Stimulated activated CD4-positive, alpha-beta T cell treated with anti-CD3 and anti-CD28 coated beads, Interleukin-2, amount 100 ng/mL, for 24 hours (primary cell): ENCODE data around the gene GOLGA2.
A peak's percentile ranks its signal among the peaks of the same experiment; 100 is the strongest.

Experiments used
- DNase-seq, 2 donors: peaks; one replicate each; pipeline ENCODE4 v3.0.0-alpha.2; 2020

GOLGA2 gene

GRCh38 chr9:128257086-128257825 lies 18.6 kb downstream of the GOLGA2 start:
- DNase-seq, result no peak

DNA sequence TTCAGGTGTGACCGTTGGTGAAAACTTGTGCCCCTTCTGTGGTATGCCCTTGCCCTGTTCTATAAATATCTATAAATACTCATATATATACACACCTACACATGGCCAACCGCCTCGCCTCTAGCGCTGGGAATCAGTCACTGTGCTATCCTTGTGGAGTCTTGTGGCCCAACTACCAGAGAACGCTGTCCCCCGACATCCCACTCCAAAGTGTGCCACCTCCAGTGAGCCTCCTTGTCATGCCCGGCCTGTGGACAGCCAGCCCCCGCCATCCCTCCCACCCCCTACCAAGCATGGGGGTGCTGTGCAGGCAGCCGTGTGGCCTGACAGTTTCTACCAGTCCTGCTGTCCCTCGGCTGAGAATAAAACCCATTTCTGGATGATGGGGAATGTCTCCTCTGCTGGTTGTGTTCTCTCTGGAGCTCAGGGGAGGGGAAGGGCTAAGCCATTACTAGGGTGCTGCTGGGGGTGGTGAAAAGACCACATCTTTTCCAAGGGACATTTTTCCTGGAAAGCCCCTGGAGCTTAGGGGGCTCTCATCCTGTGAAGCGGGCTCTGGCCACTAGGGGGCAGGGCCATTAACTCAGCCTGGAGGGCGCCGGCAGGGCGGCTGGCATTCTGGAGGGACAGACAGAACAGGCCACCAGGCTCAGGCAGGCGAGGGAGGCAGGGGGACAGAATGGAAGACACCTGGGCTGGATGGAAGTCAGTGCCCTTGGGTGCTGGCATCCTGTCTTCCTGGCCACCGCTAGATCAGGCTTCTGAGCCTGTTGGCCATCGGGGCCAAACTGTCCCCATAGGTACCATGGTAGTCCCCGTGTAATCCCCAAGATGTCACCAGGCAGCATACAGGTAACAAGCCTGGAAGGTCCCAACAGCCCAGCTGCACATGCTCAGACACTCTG lies 20.7 kb downstream of the GOLGA2 start:
- DNase-seq, result peak; percentile 67 to 70

GRCh38 chr9:128254362-128254761 lies 21.4 kb downstream of the GOLGA2 start:
- DNase-seq, result no peak

DNA sequence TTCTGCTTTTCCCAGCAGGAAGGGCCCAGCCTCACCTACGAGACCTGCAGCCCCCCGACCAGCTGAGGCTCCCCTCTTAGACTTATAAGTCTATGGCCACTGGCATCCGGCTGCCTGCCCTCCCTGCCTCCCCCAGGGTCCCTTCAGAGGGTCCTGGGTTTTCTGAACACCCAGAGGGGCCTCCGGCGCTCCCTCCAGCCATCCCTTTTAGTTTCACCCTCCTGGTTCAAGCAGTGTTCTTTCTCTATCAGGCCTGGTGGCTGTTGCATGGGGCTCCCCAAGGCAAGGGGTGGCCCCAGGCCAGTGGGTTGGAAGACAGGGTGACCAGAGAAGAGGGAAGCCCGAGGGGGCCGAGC lies 21.8 kb downstream of the GOLGA2 start:
- DNase-seq, result no peak

DNA sequence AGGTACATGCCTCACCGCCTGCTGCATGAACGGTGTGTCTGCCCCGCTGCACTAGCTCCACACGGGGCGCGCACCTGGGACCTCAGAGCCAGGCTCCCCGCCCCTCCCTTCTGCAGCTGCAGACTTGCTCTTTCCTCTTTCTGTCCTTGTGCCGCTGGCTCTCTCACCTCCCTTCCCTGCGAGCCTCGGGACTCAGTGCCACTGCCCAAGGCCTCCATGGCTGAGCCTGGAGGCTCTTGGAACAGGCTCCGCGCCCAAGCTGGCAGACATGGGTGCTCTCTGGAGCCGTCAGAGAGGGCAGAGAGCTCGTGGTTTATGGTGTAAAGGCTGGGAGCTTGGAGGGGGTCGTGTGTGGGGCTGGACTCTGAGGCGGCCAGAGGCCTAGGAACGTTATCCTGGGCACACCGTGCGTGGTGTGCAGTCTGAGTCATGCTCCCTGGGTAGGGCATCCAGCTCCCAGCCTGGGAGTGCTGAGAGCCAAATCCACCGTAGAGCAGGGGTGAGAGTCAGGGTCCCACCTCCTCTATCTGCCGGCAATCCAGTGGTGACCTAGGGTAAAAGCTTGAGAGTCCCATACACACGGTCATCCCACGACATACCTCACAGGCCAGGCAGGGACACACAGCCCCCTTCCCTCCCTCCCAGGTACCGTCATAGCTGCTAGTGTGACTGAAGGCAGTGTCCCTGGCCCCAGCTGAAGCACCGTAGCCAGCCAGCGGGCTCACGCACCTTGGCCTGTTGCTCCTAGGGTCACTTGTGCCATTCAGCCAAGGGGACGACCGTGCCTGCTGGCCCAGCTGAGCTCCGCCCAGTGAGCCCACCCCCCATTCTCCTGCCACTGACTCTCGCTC lies 22.4 kb downstream of the GOLGA2 start:
- no peak for DNase-seq

- no peak for DNase-seq
These were observed 23.3 kb downstream of the GOLGA2 start for GRCh38 chr9:128252317-128253139.

DNA sequence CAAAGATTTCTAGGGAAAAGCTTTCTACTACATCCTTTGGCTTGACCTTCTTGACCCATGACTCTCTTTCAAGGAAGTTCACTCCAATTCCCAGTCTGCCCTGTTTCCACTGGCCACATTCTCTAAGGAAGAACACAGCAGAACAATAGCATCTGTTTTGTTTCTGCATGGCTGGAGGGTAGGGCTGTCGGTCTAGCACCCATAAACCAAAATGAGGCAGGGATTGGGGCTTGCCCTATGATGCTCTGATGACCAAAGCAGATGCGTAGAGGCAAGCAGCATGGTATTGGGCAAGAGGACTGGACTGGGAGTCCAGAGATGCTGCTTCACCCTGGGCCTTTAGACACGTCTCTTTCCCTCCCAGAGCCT lies 24.1 kb downstream of the GOLGA2 start:
- DNase-seq, result no peak

DNA sequence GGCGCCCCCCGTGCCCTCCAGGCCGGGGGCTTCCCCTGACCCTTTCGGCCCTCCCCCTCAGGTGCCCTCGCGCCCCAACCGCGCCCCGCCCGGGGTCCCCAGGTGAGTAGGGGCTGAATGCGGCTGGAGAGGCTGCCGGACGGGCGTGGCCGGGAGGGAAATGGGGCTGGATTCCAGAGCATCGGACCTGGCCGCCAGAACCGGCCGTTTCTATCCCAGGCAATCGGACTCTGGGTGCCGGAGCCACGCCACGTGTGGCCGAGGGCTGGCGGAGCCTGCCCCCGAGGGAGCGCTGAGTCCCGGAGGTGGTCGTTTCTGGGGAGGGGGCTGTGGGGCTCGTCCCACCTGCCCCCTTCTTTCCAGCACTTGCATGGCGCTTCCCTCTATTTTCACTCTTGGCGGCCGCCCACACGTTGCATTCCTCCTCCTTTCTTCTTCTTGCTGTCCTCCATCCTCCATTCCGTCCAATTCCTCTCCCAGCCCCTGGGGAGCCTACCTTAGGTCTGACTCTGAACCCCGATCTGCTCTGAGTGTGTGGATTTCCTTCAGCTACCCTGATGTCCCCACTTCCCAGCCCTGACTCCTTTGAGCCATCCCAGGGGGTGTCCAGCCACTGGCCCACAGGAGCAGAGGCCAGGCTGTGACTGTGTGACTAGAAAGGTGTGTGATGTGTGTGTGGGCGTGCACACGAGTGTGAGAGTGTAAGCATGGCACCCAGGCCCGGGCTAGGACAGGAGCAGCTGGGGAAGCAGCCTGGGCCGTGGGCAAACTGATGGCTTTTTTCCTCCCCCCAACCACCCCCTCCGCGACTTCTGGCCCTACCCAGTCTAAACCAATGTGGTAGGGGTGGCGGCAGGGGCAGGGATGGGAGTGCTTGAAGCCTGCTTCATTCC lies 24.7 kb downstream of the GOLGA2 start:
- DNase-seq, result peak in 1 of 2 donors; percentile 10

- peak; percentile 98 to 100 for DNase-seq
These were observed 25.6 kb downstream of the GOLGA2 start for GRCh38 chr9:128249908-128250838.

DNA sequence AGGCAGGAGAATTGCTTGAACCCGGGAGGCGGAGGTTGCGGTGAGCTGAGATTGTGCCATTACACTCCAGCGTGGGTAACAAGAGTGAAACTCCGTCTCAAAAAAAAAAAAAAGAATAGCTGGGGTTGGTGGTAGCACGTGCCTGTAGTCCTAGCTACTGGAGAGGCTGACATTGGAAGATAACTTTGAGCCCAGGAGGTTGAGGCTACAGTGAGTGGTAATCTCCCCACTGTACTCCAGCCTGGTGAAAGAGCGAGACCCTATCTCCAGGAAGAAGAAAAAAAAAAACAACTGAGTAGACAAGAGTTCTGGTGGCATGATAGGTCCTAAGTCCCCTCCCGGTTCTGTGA lies 26.3 kb downstream of the GOLGA2 start:
- DNase-seq, result no peak

- DNase-seq, result no peak
These were observed 28.5 kb downstream of the GOLGA2 start for GRCh38 chr9:128247226-128247803.

DNA sequence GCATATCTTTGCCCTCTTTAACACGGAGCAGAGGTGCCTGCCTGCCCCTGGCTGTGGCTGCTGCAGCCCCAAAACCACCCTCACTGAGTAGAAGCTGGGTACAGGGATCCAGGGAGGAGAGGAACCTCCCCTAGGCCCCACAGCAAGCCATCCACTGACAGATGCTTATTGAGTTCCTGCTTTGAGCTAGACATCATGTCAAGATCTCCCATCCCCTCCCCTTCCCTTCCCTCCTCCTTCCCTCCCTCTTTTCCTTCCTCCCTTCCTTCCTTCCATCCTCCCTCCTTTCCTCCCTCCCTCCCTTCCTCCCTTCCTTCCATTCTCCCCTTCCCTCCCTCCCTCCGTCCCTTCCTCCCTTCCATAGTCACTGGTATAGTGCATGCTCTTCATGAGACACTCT lies 29.3 kb downstream of the GOLGA2 start:
- DNase-seq, result no peak

GRCh38 chr9:128245421-128246151 lies 30.2 kb downstream of the GOLGA2 start:
- DNase-seq, result no peak

DNA sequence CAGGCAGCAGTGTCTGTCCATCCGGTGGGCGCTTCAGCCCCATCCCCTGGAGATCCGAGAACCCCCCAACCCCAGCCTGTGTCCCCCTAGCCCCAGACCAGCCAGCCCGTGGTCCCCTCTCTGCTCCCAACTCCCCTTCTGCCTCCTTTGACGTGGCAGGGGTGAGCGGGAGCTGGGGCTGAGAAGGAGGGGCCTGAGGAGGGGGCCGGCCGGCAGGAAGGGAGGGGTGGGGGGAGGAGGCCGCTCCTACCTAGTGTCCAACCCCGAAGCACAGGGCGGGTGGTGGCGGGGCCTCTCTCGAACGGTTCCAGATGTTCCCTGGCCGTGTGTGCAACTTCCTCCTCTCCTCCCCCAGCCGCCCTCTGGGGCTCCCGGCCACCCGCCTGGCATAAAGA lies 31.0 kb downstream of the GOLGA2 start:
- DNase-seq, result no peak

DNA sequence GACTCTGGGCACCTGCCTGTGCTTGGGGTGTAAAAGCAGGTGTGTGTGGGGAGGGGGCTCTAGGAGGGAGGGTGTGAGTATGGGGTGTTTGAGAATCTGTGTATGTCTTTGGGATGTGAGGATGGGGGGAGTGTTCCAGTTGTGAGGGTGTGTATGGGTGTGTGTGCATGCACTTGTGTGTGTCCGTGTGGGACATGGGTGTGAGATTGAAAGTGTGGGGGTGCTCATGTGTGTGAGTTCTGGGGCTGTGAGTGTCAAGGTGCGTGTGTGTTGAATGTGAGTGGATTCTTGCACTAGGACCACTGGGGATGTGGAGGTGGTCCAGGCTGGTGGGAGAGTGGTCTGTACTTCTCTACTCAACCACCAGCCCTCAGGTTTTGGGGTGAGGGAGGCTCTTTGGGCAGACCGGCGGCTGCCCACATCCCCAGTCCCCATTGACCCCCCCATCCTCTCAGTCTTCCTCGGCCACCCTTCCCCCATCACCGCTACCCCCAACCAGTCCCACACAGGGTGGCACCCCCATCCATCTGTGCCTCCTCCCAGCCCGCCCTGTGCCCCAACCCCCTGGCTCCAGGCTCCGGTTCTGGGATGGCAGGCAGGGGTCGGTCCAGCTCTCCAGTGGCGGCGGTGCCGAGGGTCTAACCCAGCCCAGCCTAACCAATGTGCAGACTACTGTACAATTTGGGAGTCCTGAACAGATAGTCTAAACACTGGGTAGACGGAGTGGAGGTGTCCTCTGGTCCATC lies 31.5 kb downstream of the GOLGA2 start:
- DNase-seq, result no peak

- no peak for DNase-seq
These were observed 32.4 kb downstream of the GOLGA2 start for GRCh38 chr9:128243215-128244018.

GRCh38 chr9:128242828-128243214 lies 33.0 kb downstream of the GOLGA2 start:
- no peak for DNase-seq

- DNase-seq, result no peak
These were observed 33.7 kb downstream of the GOLGA2 start for GRCh38 chr9:128242124-128242523.
